ENCODE results near the gene TRIM26.

- no peak for TF ChIP-seq CTCF (IDR thresholded peaks at IDR 0.05; ENCODE audit: borderline replicate concordance, extremely low read depth, low read length, poor library complexity, severe bottlenecking)
- no peak for TF ChIP-seq EZH2 (IDR thresholded peaks at IDR 0.05; ENCODE audit: borderline replicate concordance, low read depth, low read length, severe bottlenecking)
Observed at GRCh38 chr6:30160785-30161531, 52.2 kb downstream of the TRIM26 start, which contains the start of gene TRIM10.

Measured in DND-41 (cell line).